GM23338 (cell line): ENCODE measurements around the gene CASQ1. TPM values are rescaled to one million over a fixed set of nuclear protein-coding genes. Genes with fewer than 3 reads are reported as not detected.

Source experiments
- ATAC-seq: fragments of 200-7000 bp; cut with Tn5 transposase; 3 replicates; pipeline ENCODE4 v1.9.1; 2020
- DNase-seq: peaks from one replicate; pipeline ENCODE4 v3.0.0-alpha.2; 2015; ENCODE audit warnings: low spot score
- H2AFZ ChIP-seq: fragments of 200-600 bp; sonication (generic); 2 replicates; pipeline ENCODE4 v1.8.0; 2016; ENCODE audit warnings: antibody characterized with exemption, mild to moderate bottlenecking, moderate library complexity
- H3F3A ChIP-seq: fragments of 200-600 bp; sonication (generic); replicated peaks from 2 replicates; pipeline ENCODE4 v1.8.0; 2017; ENCODE audit warnings: antibody characterized with exemption, mixed run types, low read depth
- H3K27ac ChIP-seq: fragments of 200-600 bp; sonication (generic); 2 replicates; pipeline ENCODE4 v1.6.1; 2016; ENCODE audit warnings: low read depth
- H3K27me3 ChIP-seq: fragments of 200-600 bp; sonication (generic); 2 replicates; pipeline ENCODE4 v1.8.0; 2016; ENCODE audit warnings: mild to moderate bottlenecking, mixed run types, moderate library complexity; ENCODE audit not compliant: insufficient read depth
- H3K36me3 ChIP-seq: fragments of 200-600 bp; sonication (generic); 2 replicates; pipeline ENCODE4 v1.8.0; 2016; ENCODE audit warnings: mild to moderate bottlenecking; ENCODE audit not compliant: insufficient read depth
- H3K4me1 ChIP-seq: fragments of 200-600 bp; sonication (generic); 2 replicates; pipeline ENCODE4 v1.8.0; 2016; ENCODE audit warnings: mild to moderate bottlenecking, moderate library complexity; ENCODE audit not compliant: insufficient read depth
- H3K4me2 ChIP-seq: fragments of 200-600 bp; sonication (generic); 2 replicates; pipeline ENCODE4 v1.7.1; 2017; ENCODE audit warnings: mixed run types
- H3K4me3 ChIP-seq: fragments of 200-600 bp; sonication (generic); 2 replicates; pipeline ENCODE4 v1.6.1; 2016; ENCODE audit warnings: mixed run types
- H3K79me2 ChIP-seq: fragments of 200-600 bp; sonication (generic); replicated peaks from 2 replicates; pipeline ENCODE4 v1.8.0; 2017; ENCODE audit warnings: mild to moderate bottlenecking; ENCODE audit not compliant: insufficient read depth
- H3K9me2 ChIP-seq: fragments of 200-600 bp; sonication (generic); 2 replicates; pipeline ENCODE4 v1.8.0; 2017; ENCODE audit not compliant: insufficient read depth
- H4K20me1 ChIP-seq: fragments of 200-600 bp; sonication (generic); replicated peaks from 2 replicates; pipeline ENCODE4 v1.8.0; 2017; ENCODE audit warnings: mild to moderate bottlenecking; ENCODE audit not compliant: insufficient read depth
- H3K27ac Mint-ChIP-seq: 2 replicates; pipeline ENCODE4 v1.8.0; 2020; ENCODE audit warnings: inconsistent platforms, mild to moderate bottlenecking, moderate library complexity, mixed read lengths
- H3K27me3 Mint-ChIP-seq: 3 replicates; pipeline ENCODE4 v1.8.0; 2022; ENCODE audit warnings: low read depth, mild to moderate bottlenecking, moderate library complexity, mixed read lengths, inconsistent platforms; ENCODE audit not compliant: insufficient read depth, poor library complexity
- H3K36me3 Mint-ChIP-seq: 3 replicates; pipeline ENCODE4 v1.8.0; 2021; ENCODE audit warnings: low read depth, mild to moderate bottlenecking, inconsistent platforms, moderate library complexity, mixed read lengths
- H3K4me1 Mint-ChIP-seq: 3 replicates; pipeline ENCODE4 v1.8.0; 2020; ENCODE audit warnings: mild to moderate bottlenecking, inconsistent platforms, mixed read lengths
- H3K4me3 Mint-ChIP-seq: 3 replicates; pipeline ENCODE4 v1.8.0; 2021; ENCODE audit warnings: moderate library complexity, mild to moderate bottlenecking, inconsistent platforms, mixed read lengths
- H3K9me3 Mint-ChIP-seq: 3 replicates; pipeline ENCODE4 v1.8.0; 2020; ENCODE audit warnings: moderate library complexity, mild to moderate bottlenecking, inconsistent platforms, mixed read lengths
- CREB1 ChIP-seq: fragments of 250-450 bp; sonication (Bioruptor Pico); IDR thresholded peaks from 2 replicates; pipeline ENCODE4 v1.5.0; 2020; ENCODE audit warnings: low read depth, mild to moderate bottlenecking, moderate library complexity
- EZH2 ChIP-seq: fragments of 200-600 bp; sonication (generic); IDR thresholded peaks from one replicate; pipeline ENCODE4 v1.8.0; 2017; ENCODE audit warnings: antibody characterized with exemption, mild to moderate bottlenecking, low read depth; ENCODE audit not compliant: unreplicated experiment
- EZH2phosphoT487 ChIP-seq: fragments of 200-600 bp; sonication (generic); IDR thresholded peaks from one replicate; pipeline ENCODE4 v1.8.1; 2018; ENCODE audit warnings: antibody characterized with exemption; ENCODE audit not compliant: unreplicated experiment
- JUNB ChIP-seq: IDR thresholded peaks from one replicate; pipeline ENCODE4 v1.6.1; 2016; ENCODE audit warnings: antibody characterized with exemption; ENCODE audit not compliant: unreplicated experiment
- NANOG ChIP-seq: IDR thresholded peaks from 2 replicates; pipeline ENCODE4 v1.6.1; 2016; ENCODE audit warnings: antibody characterized with exemption, borderline replicate concordance
- POLR2AphosphoS5 ChIP-seq: IDR thresholded peaks from 2 replicates; pipeline ENCODE4 v1.6.1; 2016; ENCODE audit warnings: antibody characterized with exemption, low read depth
- STAT1 ChIP-seq: IDR thresholded peaks from one replicate; pipeline ENCODE4 v1.6.1; 2016; ENCODE audit warnings: antibody characterized with exemption; ENCODE audit not compliant: unreplicated experiment
- ZNF114 ChIP-seq: fragments of 250-450 bp; sonication (Bioruptor Pico); IDR thresholded peaks from 2 replicates; pipeline ENCODE4 v1.5.0; 2020; ENCODE audit warnings: mild to moderate bottlenecking, moderate library complexity
- ZNF331 ChIP-seq: fragments of 250-450 bp; sonication (Bioruptor Pico); IDR thresholded peaks from 2 replicates; pipeline ENCODE4 v1.5.0; 2020; ENCODE audit warnings: low read depth, mild to moderate bottlenecking, moderate library complexity
- polyA plus RNA-seq: library from polyadenylated mRNA; unstranded; fragments of >200 nt; fragmentation: Nextera tagmentation; extraction: Ambion mirVana; gene quantifications from 2 replicates; pipeline ENCODE4 v1.2.1, GENCODE V29; 2016
- total RNA-seq: library from RNA; depleted of rRNA; stranded (reverse); fragments of >200 nt; shearing (Covaris generic); gene quantifications from 2 replicates; pipeline ENCODE4 v1.2.3, GENCODE V29; 2014
- TF ChIP-seq, protein P1 (sequence below), 2 experiments: fragments of 200-600 bp in 1 of 2; sonication (generic) in 1 of 2; conservative IDR thresholded peaks; 2 replicates each; pipeline versions ENCODE4 v1.5.1 to v1.6.1; 2016 to 2017; ENCODE audit warnings: antibody characterized with exemption in 2 of 2, low read depth in 2 of 2, mild to moderate bottlenecking in 2 of 2, moderate library complexity in 1 of 2
- TF ChIP-seq, protein P2 (sequence below): IDR thresholded peaks from 2 replicates; pipeline ENCODE4 v1.6.1; 2016; ENCODE audit warnings: antibody characterized with exemption
- TF ChIP-seq, protein P3 (sequence below): fragments of 250-450 bp; sonication (Bioruptor Pico); IDR thresholded peaks from 2 replicates; pipeline ENCODE4 v1.5.0; 2020; ENCODE audit warnings: mild to moderate bottlenecking, moderate library complexity

The CASQ1 gene
- total and polyA plus RNA-seq, 2 experiments from 2014 or later = 1.1 to 2.8 TPM

DNA sequence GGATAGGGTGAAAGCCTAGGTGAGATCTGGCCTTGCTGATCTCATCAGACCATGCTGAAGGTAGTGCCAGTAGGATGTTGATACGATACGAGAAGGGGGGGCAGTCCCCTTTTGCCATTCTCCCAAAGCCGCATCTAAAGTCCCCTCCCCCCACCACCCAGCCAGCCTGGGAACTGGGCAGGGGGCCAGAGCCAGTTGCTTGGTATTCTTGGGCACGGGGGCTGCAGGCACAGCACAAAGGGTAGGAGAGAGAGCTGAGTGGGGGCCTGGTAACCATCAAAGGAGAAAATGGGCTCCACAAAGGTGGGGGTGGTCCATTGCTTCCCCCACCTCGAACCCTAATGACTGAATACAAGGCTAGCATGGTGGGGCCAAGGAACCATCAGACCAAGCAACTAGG lies 20.2 kb downstream of the CASQ1 start (continued):
- TF ChIP-seq EZH2phosphoT487 (no peak), ZNF114 (CRISPR knock-in tag) (no peak), CREB1 (no peak), STAT1 (no peak), POLR2AphosphoS5 (no peak), ZNF331 (CRISPR knock-in tag) (no peak)
- TF ChIP-seq, protein P1, sequence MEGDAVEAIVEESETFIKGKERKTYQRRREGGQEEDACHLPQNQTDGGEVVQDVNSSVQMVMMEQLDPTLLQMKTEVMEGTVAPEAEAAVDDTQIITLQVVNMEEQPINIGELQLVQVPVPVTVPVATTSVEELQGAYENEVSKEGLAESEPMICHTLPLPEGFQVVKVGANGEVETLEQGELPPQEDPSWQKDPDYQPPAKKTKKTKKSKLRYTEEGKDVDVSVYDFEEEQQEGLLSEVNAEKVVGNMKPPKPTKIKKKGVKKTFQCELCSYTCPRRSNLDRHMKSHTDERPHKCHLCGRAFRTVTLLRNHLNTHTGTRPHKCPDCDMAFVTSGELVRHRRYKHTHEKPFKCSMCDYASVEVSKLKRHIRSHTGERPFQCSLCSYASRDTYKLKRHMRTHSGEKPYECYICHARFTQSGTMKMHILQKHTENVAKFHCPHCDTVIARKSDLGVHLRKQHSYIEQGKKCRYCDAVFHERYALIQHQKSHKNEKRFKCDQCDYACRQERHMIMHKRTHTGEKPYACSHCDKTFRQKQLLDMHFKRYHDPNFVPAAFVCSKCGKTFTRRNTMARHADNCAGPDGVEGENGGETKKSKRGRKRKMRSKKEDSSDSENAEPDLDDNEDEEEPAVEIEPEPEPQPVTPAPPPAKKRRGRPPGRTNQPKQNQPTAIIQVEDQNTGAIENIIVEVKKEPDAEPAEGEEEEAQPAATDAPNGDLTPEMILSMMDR (conservative IDR thresholded peaks at IDR 0.05; ENCODE audit: low read depth in 2 of 2) = no peak

DNA sequence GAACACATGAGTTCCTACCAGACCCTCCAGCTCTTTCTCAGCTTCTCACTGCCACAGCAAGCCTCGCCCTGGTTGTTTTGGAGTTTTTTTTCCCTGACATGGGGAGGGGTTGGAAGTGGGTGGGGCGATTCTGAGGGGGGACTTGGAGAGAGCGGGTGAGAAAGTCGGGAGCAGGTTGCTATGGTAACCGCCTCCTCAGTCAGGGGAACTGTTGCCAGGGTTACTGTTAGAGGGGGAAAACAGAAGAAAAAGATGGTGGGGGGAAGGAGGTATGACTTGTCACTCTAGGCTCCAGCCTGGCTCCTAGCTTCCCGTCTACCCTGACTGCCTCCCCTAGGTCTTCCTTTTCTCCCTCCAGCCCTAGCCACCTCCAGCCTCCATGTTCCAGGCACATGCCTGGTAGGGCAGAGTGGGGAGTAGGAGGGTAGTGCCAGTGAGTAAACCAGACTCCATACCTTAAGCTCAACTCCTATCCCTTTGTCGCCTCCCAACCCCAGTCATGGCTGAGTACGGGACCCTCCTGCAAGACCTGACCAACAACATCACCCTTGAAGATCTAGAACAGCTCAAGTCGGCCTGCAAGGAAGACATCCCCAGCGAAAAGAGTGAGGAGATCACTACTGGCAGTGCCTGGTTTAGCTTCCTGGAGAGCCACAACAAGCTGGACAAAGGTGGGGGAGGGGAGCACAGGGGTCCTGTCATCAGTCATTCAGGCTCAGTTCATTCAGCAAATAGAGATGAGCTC lies 20.8 kb downstream of the CASQ1 start:
- Histone ChIP-seq H2AFZ (no peak overlapping the region), H3K9me2 (no peaks in the 10 kb centered on the region), H3K79me2 (peaks cover 31% of the 10 kb centered on the region), H3K4me1 (peaks cover 45% of the 10 kb centered on the region), H3F3A (peaks cover 17% of the 10 kb centered on the region), H3K27ac (no peak overlapping the region), H3K4me3 (no peak overlapping the region), H4K20me1 (peaks cover 22% of the 10 kb centered on the region), H3K4me2 (no peak overlapping the region), H3K27me3 (no peaks in the 10 kb centered on the region), H3K36me3 (peaks cover 35% of the 10 kb centered on the region)
- ATAC-seq (peak; percentile 7; the same call in 2 of the 3 replicates), DNase-seq (peak; percentile 76)
- Mint-ChIP-seq H3K4me1 (peaks cover 54% of the 10 kb centered on the region), H3K4me3 (no peak overlapping the region), H3K27me3 (peaks cover 18% of the 10 kb centered on the region), H3K9me3 (no peaks in the 10 kb centered on the region), H3K36me3 (peaks cover 74% of the 10 kb centered on the region), H3K27ac (peak overlapping the region; percentile 45; the same call in 1 of the 2 replicates)
- TF ChIP-seq EZH2phosphoT487 (no peak), CREB1 (no peak), EZH2 (no peak), STAT1 (no peak), JUNB (no peak), POLR2AphosphoS5 (no peak), ZNF114 (CRISPR knock-in tag) (no peak), NANOG (no peak)
- TF ChIP-seq, protein P2, sequence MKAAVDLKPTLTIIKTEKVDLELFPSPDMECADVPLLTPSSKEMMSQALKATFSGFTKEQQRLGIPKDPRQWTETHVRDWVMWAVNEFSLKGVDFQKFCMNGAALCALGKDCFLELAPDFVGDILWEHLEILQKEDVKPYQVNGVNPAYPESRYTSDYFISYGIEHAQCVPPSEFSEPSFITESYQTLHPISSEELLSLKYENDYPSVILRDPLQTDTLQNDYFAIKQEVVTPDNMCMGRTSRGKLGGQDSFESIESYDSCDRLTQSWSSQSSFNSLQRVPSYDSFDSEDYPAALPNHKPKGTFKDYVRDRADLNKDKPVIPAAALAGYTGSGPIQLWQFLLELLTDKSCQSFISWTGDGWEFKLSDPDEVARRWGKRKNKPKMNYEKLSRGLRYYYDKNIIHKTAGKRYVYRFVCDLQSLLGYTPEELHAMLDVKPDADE = no peak
- TF ChIP-seq, protein P3, sequence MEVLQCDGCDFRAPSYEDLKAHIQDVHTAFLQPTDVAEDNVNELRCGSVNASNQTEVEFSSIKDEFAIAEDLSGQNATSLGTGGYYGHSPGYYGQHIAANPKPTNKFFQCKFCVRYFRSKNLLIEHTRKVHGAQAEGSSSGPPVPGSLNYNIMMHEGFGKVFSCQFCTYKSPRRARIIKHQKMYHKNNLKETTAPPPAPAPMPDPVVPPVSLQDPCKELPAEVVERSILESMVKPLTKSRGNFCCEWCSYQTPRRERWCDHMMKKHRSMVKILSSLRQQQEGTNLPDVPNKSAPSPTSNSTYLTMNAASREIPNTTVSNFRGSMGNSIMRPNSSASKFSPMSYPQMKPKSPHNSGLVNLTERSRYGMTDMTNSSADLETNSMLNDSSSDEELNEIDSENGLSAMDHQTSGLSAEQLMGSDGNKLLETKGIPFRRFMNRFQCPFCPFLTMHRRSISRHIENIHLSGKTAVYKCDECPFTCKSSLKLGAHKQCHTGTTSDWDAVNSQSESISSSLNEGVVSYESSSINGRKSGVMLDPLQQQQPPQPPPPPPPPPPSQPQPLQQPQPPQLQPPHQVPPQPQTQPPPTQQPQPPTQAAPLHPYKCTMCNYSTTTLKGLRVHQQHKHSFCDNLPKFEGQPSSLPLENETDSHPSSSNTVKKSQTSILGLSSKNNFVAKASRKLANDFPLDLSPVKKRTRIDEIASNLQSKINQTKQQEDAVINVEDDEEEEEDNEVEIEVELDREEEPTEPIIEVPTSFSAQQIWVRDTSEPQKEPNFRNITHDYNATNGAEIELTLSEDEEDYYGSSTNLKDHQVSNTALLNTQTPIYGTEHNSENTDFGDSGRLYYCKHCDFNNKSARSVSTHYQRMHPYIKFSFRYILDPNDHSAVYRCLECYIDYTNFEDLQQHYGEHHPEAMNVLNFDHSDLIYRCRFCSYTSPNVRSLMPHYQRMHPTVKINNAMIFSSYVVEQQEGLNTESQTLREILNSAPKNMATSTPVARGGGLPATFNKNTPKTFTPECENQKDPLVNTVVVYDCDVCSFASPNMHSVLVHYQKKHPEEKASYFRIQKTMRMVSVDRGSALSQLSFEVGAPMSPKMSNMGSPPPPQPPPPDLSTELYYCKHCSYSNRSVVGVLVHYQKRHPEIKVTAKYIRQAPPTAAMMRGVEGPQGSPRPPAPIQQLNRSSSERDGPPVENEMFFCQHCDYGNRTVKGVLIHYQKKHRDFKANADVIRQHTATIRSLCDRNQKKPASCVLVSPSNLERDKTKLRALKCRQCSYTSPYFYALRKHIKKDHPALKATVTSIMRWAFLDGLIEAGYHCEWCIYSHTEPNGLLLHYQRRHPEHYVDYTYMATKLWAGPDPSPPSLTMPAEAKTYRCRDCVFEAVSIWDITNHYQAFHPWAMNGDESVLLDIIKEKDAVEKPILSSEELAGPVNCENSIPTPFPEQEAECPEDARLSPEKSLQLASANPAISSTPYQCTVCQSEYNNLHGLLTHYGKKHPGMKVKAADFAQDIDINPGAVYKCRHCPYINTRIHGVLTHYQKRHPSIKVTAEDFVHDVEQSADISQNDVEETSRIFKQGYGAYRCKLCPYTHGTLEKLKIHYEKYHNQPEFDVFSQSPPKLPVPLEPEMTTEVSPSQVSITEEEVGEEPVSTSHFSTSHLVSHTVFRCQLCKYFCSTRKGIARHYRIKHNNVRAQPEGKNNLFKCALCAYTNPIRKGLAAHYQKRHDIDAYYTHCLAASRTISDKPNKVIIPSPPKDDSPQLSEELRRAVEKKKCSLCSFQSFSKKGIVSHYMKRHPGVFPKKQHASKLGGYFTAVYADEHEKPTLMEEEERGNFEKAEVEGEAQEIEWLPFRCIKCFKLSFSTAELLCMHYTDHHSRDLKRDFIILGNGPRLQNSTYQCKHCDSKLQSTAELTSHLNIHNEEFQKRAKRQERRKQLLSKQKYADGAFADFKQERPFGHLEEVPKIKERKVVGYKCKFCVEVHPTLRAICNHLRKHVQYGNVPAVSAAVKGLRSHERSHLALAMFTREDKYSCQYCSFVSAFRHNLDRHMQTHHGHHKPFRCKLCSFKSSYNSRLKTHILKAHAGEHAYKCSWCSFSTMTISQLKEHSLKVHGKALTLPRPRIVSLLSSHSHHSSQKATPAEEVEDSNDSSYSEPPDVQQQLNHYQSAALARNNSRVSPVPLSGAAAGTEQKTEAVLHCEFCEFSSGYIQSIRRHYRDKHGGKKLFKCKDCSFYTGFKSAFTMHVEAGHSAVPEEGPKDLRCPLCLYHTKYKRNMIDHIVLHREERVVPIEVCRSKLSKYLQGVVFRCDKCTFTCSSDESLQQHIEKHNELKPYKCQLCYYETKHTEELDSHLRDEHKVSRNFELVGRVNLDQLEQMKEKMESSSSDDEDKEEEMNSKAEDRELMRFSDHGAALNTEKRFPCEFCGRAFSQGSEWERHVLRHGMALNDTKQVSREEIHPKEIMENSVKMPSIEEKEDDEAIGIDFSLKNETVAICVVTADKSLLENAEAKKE (CRISPR knock-in tag) = no peak
